Measurements from ENCODE around the gene AK9.
A peak's percentile ranks its signal among the peaks of the same experiment; 100 is the strongest.

AK9 gene

GRCh38 chr6:109512271-109512817, 178.7 kb downstream of the AK9 start:
- no peak for DNase-seq (ENCODE audit: low spot score)

- no peak for DNase-seq (ENCODE audit: low spot score)
These were observed 179.2 kb downstream of the AK9 start for GRCh38 chr6:109511832-109512231.

DNA sequence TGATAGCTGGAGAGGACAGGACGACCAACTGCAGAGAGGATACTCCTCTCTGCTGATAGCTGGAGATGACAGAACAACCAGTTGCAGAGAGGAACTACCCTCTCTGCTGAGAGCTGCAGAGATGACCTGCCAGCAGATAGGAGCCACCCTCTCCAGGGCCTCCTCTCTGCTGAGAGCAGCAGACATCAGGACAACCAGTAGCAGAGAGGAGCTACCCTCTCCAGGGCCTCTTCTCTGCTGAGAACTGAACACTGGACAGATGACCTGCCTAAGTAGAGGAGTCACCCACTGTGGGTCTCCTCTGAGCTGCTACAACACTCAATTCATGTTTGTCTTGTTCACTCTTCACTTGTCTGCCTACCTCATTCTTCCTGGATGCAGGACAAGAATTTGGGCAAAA, 180.6 kb downstream of the AK9 start:
- no peak for DNase-seq (ENCODE audit: low spot score)

DNA sequence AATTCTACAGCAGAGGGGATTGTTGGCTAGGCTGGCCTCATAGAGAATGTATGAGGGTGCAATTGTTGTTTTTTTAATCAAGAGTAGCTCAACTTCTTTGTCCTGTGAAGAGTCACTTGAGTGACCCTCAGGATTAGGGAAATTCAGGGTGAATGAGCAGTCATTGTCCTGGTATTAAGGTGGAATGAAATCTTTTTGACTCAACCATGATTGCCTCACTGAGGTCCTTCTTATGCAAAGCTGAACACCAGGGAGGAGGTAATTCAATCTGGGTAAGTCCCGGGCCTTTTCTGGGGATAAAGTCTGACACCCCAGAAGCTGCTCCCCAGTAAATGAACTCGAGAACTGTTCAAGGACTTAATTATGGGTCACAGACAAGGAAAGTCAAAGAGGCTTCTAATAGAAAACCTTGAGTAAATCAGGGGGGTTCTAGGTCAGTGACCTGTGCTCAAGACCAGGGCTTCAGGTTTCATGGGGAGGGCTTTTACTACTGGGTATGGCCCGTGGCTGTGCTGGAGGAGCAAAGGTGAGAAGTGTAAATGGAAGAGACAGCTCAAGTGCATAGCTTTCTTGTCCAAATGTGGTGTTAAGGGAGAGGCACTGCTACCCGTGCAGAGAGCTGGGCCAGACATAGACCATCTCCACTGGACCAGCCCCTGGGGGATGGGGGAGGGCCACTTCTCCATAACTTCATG, 182.7 kb downstream of the AK9 start:
- DNase-seq (ENCODE audit: low spot score) = no peak

DNA sequence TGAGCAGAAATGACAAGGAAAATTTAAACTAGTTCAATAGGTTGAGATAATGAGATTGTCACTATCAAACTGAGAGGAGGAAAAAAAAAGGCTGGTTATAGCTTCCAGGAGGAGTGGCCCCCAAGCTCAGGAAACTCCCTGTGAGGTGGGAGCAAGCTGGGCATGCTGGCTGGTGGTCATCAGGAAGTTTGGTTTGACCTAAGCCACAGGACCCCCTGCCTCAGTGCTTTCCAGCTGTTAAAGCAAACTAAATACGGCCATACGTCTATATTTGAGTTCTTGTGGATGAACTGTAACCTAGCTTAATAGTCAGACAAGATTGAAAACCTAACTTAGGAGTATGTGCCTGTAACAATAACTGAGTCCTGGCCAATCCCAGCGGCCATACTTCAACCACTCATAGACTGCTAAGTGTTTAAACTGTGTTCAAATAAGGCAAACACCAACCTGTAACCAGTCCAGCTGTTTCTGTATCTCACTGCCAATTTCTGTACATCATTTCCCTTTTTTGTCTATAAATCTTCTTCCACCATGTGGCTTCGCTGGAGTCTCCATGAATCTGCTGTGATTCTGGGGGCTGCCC, 183.4 kb downstream of the AK9 start:
- no peak for DNase-seq (ENCODE audit: low spot score)

GRCh38 chr6:109506841-109507240, 184.2 kb downstream of the AK9 start:
- no peak for DNase-seq (ENCODE audit: low spot score)

- no peak for DNase-seq (ENCODE audit: low spot score)
These were observed 184.7 kb downstream of the AK9 start for GRCh38 chr6:109506314-109506713.

GRCh38 chr6:109503327-109504224, 187.4 kb downstream of the AK9 start:
- no peak for DNase-seq (ENCODE audit: low spot score)

GRCh38 chr6:109498936-109499335, 192.1 kb downstream of the AK9 start:
- no peak for DNase-seq (ENCODE audit: low spot score)

- DNase-seq (ENCODE audit: low spot score) = no peak
These were observed 192.9 kb downstream of the AK9 start for GRCh38 chr6:109498052-109498451.

DNA sequence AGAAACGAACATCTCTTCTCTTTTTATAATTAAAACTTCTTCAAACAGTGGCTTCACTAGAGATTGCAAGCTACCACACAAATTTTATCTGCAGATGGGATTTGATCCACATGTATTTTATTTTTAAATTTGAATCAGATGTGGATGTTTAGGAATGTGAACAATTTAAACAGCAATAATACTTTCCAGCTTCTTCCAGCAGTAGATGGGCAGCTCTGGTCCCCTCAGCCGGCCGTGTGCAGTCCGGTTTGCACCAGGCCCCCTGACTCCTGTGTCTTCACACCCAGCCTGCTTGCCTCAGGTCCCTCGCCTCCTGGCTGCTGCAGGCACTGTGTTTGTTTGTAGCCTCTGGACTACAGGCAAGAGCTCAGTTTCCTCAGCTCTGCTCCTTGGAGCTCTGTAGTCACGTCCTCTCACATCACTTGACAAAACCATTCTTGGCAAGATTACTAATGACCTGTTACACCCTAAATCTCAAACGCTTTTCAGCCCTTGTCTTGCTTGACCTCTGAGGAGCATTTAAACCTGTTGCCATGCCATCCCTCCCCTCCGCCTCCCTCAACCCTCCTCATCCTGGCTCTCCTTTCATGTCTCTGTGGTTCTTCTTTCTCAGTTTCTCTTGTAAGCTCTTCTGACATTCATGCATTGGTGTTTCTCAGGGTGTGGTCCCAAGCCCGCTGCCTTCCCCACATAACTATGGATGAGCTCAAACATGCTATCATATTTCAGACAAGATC, 194.8 kb downstream of the AK9 start:
- no peak for DNase-seq (ENCODE audit: low spot score)

DNA sequence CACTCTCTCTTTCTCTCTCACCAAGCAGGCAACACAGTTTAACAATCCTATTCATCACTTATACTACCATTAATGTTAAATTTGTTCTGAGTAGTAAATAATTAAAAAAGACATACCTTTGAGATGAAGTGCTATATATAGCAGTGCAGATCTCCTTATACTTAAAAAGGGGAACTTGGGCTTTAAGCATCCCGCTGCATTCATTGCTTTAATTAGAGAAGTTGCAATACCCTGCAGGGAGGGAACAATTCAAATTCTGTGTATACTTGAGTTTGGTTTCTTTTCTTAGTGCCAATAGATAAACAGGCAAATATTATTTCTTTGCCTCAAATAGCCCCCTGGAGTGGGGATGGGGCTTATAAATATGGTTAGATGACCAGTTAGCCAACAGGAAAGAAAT, 197.1 kb downstream of the AK9 start:
- no peak for DNase-seq (ENCODE audit: low spot score)

DNA sequence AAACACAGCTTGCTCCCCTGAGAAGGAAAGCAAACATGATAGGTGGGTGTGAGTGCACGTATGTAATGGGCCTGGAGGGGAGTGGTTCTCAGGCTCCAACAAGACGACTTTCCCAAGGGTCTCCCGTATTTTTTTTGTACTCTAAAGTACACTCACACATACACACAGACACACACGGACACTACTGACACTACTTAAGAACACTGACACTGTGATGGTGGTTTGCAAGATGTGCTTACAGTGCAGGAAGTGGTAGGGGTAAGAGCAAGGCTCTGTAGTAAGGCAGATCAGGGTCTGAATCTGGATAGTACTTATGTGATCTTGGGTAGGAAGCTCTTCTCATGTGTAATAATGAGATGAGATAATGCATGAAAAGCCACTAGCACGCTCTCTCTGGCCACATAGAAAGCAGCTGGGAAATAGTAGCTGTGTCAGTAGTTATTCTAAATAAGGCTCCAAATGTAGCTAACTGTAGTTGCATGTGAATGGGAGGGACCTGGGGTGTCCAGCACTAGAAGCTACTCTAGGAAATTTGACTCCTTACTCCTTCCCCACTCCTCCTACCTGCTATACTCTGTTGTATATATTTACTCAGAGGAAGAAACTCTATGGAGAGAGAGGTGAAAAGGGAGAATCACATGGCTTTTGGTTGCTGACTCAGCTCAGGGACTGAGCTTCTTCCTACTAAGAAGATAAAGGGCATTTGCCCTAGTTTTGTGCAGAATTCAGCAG, 199.6 kb downstream of the AK9 start:
- DNase-seq (ENCODE audit: low spot score) = peak; percentile 43

DNA sequence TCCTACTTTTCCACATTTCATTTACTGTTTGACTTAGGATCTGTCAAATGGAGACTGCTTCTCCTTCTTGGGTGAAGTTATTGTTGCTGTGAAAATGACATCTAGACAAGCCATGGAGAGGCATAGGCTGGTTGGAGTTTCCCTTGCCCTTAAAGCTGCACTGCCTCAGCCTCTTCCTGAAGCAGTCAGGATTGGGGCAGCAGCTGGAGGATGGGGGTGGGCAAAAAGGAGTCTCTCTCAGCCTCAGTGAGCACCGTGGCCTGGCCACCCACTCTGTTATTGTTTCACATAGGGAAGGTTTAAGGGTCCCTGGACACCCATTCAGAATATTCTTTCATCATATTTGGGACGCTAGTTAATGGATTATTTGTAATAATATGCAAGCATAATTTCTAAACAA, 200.3 kb downstream of the AK9 start:
- DNase-seq (ENCODE audit: low spot score) = no peak

GRCh38 chr6:109488001-109488400, 203.0 kb downstream of the AK9 start:
- DNase-seq (ENCODE audit: low spot score) = no peak

DNA sequence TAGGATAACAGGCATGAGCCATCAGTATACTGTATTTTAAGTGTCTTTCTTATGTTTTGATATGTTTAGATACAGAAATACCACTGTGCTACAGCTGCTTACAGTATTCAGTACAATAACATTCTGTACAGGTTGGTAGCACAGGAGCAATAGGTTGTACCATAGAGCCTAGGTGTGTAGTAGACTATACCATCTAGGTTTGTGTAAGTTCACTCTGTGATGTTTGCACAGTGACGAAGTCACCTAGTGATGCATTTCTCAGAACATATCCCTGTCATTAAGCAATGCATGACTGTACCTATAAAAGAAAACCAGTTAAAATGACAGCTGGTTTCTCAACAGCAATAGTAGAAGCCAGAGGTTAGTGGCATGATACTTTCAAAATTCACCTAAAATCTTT, 204.9 kb downstream of the AK9 start:
- no peak for DNase-seq (ENCODE audit: low spot score)

DNA sequence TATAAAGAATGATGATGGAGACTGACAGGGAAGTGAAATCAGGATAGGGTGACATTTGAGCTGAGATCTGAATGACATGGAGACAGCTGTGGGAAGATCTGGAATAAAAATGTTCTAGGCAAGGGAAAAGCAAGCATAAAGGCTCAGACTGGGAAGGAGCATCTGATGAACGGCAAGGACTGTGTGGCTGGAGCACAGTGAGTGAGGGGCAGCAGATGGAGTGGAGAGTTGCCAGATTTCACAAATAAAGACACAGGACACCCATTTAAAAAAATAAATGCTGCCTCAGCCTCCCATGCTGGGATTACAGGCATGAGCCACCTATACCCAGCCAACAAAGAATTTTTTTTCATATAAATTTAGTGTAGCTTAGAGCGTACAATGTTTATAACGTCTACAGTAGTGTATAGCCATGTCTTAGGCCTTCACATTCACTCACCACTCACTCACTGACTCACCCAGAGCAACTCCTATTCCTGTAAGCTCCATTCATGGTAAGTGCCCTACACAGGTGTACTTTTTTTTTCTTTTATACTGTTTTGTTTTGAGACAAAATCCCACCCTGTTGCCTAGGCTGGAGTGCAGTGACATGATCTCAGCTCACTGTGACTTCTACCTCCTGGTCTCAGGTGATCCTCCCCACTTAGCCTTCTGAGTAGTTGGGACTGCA, 205.6 kb downstream of the AK9 start:
- no peak for DNase-seq (ENCODE audit: low spot score)

DNA sequence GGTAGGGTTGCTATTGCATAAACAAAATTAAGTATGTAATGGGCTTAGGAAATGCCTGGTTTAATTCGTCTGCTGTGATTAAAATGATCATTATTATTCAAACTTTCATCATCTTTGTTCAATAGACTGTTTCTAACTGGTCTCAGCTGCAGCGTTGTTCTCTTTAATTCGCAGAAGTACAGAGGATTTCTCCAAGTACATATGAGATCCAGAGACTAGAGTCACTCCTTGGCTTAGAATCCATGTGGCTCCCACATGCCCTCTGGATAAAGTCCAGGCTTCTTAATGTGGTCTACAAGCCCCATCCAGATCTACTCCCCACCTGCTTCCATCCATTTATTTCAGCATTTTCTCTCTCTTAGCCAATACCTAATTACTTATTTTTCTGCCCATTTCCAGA, 206.9 kb downstream of the AK9 start:
- DNase-seq (ENCODE audit: low spot score) = no peak

DNA sequence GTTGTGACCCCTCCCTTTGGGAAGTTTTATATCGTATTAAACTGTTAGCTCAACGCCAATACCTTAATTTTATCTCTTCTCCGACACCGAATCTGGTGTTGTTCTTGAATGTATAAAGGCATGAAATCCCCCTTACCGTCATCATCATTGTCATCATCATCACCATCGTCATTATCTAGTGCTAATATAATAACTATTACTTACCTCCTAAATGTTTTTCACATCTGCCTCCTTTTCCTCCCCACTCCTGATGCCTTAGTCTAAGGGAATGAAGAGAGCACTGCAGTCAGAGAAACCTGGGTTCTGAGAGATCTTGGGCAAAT, 207.3 kb downstream of the AK9 start:
- no peak for DNase-seq (ENCODE audit: low spot score)

- DNase-seq (ENCODE audit: low spot score) = peak; percentile 87
These were observed 207.9 kb downstream of the AK9 start, which contains the start of gene ZBTB24 for GRCh38 chr6:109482905-109483734. TSS of gene ZBTB24 (minus strand) at chr6:109483219. CDS start at chr6:109482026, 1,193 bp downstream.
